ENCODE results near the gene HAUS5.
A peak's percentile ranks its signal among the peaks of the same experiment; 100 is the strongest.

The HAUS5 gene

GRCh38 chr19:35641515-35642151, 29.1 kb downstream of the HAUS5 start, which contains the start of gene ETV2:
TSS of gene ETV2 (plus strand) at chr19:35641745. CDS start at chr19:35642461, 716 bp downstream.
- Histone ChIP-seq H3K4me3 (ENCODE audit: low read depth in 1 of 2, low read length in 2 of 2) (no peak within 1 kb of the TSS), H3K9ac (ENCODE audit: low read depth in 1 of 2, low read length in 2 of 2) (no peak within 1 kb of the TSS), H3K27me3 (ENCODE audit: control insufficient read depth in 1 of 2, insufficient read depth in 2 of 2, low read length in 2 of 2) (no peaks in the 10 kb centered on the region)

GRCh38 chr19:35642312-35642711, 29.8 kb downstream of the HAUS5 start:
- Histone ChIP-seq H3K36me3 (ENCODE audit: control insufficient read depth in 1 of 2, insufficient read depth in 2 of 2, low read length in 2 of 2) (peaks cover 9 to 10% of the 10 kb centered on the region in 2 donors), H3K4me3 (ENCODE audit: low read depth in 1 of 2, low read length in 2 of 2) (no peak overlapping the region), H3K9me3 (ENCODE audit: control insufficient read depth in 1 of 2, low read length in 2 of 2) (no peaks in the 10 kb centered on the region), H3K27ac (ENCODE audit: low read depth, low read length) (no peak overlapping the region), H3K27me3 (ENCODE audit: control insufficient read depth in 1 of 2, insufficient read depth in 2 of 2, low read length in 2 of 2) (no peaks in the 10 kb centered on the region), H3K9ac (ENCODE audit: low read depth in 1 of 2, low read length in 2 of 2) (no peak overlapping the region), H3K4me1 (ENCODE audit: control insufficient read depth in 1 of 2, insufficient read depth in 2 of 2, low read length in 2 of 2) (peaks cover 11 to 20% of the 10 kb centered on the region in 2 donors)

More at GRCh38 chr19:35641515-35642151, 29.1 kb downstream of the HAUS5 start, which contains the start of gene ETV2:
- H3K9me3 ChIP-seq (ENCODE audit: control insufficient read depth in 1 of 2, low read length in 2 of 2), result no peaks in the 10 kb centered on the region
- H3K27ac ChIP-seq (ENCODE audit: low read depth, low read length), result no peak within 1 kb of the TSS
- H3K4me1 ChIP-seq (ENCODE audit: control insufficient read depth in 1 of 2, insufficient read depth in 2 of 2, low read length in 2 of 2), result peaks cover 11 to 20% of the 10 kb centered on the region in 2 donors
- peaks cover 15 to 16% of the 10 kb centered on the region in 2 donors for H3K36me3 ChIP-seq (ENCODE audit: control insufficient read depth in 1 of 2, insufficient read depth in 2 of 2, low read length in 2 of 2)

- peak overlapping the region; percentile 81 to 82 for H3K9ac ChIP-seq (ENCODE audit: low read depth in 1 of 2, low read length in 2 of 2)
- no peak overlapping the region for H3K27ac ChIP-seq (ENCODE audit: low read depth, low read length)
- H3K4me3 ChIP-seq (ENCODE audit: low read depth in 1 of 2, low read length in 2 of 2), result peak overlapping the region; percentile 84 to 90
- H3K36me3 ChIP-seq (ENCODE audit: control insufficient read depth in 1 of 2, insufficient read depth in 2 of 2, low read length in 2 of 2), result peaks cover 4 to 5% of the 10 kb centered on the region in 2 donors
- peaks cover 11 to 23% of the 10 kb centered on the region in 2 donors for H3K4me1 ChIP-seq (ENCODE audit: control insufficient read depth in 1 of 2, insufficient read depth in 2 of 2, low read length in 2 of 2)
- H3K27me3 ChIP-seq (ENCODE audit: control insufficient read depth in 1 of 2, insufficient read depth in 2 of 2, low read length in 2 of 2), result no peaks in the 10 kb centered on the region
- no peaks in the 10 kb centered on the region for H3K9me3 ChIP-seq (ENCODE audit: control insufficient read depth in 1 of 2, low read length in 2 of 2)
Observed at GRCh38 chr19:35642798-35643254, 30.3 kb downstream of the HAUS5 start.

DNA sequence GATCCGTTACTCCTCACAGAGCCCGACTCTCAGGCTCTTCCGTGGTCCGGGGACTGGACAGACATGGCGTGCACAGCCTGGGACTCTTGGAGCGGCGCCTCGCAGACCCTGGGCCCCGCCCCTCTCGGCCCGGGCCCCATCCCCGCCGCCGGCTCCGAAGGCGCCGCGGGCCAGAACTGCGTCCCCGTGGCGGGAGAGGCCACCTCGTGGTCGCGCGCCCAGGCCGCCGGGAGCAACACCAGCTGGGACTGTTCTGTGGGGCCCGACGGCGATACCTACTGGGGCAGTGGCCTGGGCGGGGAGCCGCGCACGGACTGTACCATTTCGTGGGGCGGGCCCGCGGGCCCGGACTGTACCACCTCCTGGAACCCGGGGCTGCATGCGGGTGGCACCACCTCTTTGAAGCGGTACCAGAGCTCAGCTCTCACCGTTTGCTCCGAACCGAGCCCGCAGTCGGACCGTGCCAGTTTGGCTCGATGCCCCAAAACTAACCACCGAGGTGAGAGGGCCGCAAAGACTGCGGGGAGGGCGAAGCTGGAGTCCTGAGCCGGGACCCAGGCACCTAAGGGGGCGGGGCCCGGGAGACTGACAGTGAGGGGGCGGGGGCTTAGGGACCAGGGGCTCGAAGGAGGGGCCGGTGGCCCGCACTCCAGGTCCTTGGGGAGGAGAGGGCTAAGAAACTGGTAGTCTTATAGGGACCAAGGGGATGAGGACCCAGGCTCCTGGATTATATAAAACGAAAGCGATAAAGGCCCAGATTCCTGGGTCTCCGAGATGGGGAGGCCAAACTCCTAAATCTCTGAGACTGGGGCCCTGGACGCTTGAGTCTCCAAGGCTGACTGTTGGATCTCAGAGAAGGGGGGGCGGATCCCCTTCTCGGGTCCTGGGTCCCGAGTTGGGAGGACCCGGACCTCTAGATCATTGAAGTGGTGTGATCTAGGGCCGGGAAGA, 31.0 kb downstream of the HAUS5 start:
- no peaks in the 10 kb centered on the region for H3K9me3 ChIP-seq (ENCODE audit: control insufficient read depth in 1 of 2, low read length in 2 of 2)
- peak overlapping the region; percentile 94 for H3K27ac ChIP-seq (ENCODE audit: low read depth, low read length)
- H3K36me3 ChIP-seq (ENCODE audit: control insufficient read depth in 1 of 2, insufficient read depth in 2 of 2, low read length in 2 of 2), result no peaks in the 10 kb centered on the region
- H3K4me3 ChIP-seq (ENCODE audit: low read depth in 1 of 2, low read length in 2 of 2), result peak overlapping the region; percentile 84 to 90
- peaks cover 11 to 23% of the 10 kb centered on the region in 2 donors for H3K4me1 ChIP-seq (ENCODE audit: control insufficient read depth in 1 of 2, insufficient read depth in 2 of 2, low read length in 2 of 2)
- H3K9ac ChIP-seq (ENCODE audit: low read depth in 1 of 2, low read length in 2 of 2), result peak overlapping the region; percentile 81 to 82
- H3K27me3 ChIP-seq (ENCODE audit: control insufficient read depth in 1 of 2, insufficient read depth in 2 of 2, low read length in 2 of 2), result no peaks in the 10 kb centered on the region

- H3K27ac ChIP-seq (ENCODE audit: low read depth, low read length), result peak overlapping the region; percentile 94
- H3K36me3 ChIP-seq (ENCODE audit: control insufficient read depth in 1 of 2, insufficient read depth in 2 of 2, low read length in 2 of 2), result no peaks in the 10 kb centered on the region
- H3K4me1 ChIP-seq (ENCODE audit: control insufficient read depth in 1 of 2, insufficient read depth in 2 of 2, low read length in 2 of 2), result peaks cover 16 to 31% of the 10 kb centered on the region in 2 donors
- peak overlapping the region; percentile 84 to 90 for H3K4me3 ChIP-seq (ENCODE audit: low read depth in 1 of 2, low read length in 2 of 2)
- H3K9me3 ChIP-seq (ENCODE audit: control insufficient read depth in 1 of 2, low read length in 2 of 2), result no peaks in the 10 kb centered on the region
- peak overlapping the region; percentile 81 to 90 for H3K9ac ChIP-seq (ENCODE audit: low read depth in 1 of 2, low read length in 2 of 2)
- no peaks in the 10 kb centered on the region for H3K27me3 ChIP-seq (ENCODE audit: control insufficient read depth in 1 of 2, insufficient read depth in 2 of 2, low read length in 2 of 2)
Observed at GRCh38 chr19:35644206-35644986, 31.9 kb downstream of the HAUS5 start.

GRCh38 chr19:35644987-35645679, 32.6 kb downstream of the HAUS5 start:
- Histone ChIP-seq H3K9ac (ENCODE audit: low read depth in 1 of 2, low read length in 2 of 2) (peak overlapping the region; percentile 78 to 90), H3K9me3 (ENCODE audit: control insufficient read depth in 1 of 2, low read length in 2 of 2) (no peaks in the 10 kb centered on the region), H3K27ac (ENCODE audit: low read depth, low read length) (peak overlapping the region; percentile 88), H3K36me3 (ENCODE audit: control insufficient read depth in 1 of 2, insufficient read depth in 2 of 2, low read length in 2 of 2) (no peaks in the 10 kb centered on the region), H3K4me3 (ENCODE audit: low read depth in 1 of 2, low read length in 2 of 2) (peak overlapping the region; percentile 84 to 90), H3K27me3 (ENCODE audit: control insufficient read depth in 1 of 2, insufficient read depth in 2 of 2, low read length in 2 of 2) (no peaks in the 10 kb centered on the region), H3K4me1 (ENCODE audit: control insufficient read depth in 1 of 2, insufficient read depth in 2 of 2, low read length in 2 of 2) (peaks cover 16 to 38% of the 10 kb centered on the region in 2 donors)

DNA sequence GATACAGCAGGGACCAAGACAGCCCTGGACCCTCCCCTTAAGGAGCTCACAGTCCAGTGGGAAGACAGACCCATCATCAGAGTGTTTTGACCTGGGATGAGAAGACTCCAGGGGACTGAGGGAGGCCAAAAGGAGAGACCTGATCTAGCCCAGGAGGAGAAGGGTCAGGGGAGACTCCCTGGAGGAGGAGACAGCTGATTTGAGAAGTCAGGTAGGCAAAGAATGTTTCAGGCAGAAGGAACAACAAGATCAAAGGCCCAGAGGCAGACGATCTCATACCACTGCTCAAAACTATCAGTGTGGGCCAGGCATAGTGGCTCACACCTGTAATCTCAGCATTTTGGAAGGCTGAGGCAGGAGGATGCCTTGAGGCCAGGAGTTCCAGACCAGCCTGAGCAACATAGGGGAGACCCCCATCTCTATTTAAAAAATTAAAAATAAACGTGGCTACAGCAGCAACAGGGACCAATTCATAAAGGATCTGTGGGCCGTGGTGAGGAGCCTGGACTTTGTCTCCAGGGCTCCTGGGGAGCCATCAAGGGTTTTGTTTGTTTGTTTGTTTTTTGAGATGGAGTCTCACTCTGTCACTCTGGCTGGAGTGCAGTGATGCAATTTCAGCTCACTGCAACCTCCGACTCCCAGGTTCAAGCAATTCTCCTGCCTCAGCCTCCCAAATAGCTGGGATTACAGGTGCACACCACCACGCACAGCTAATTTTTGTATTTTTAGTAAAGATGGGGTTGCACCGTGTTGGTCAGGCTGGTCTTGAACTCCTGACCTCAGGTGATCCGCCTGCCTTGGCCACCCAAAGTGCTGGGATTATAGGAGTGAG, 33.4 kb downstream of the HAUS5 start:
- H3K9me3 ChIP-seq (ENCODE audit: control insufficient read depth in 1 of 2, low read length in 2 of 2), result no peaks in the 10 kb centered on the region
- no peak overlapping the region for H3K27ac ChIP-seq (ENCODE audit: low read depth, low read length)
- H3K4me3 ChIP-seq (ENCODE audit: low read depth in 1 of 2, low read length in 2 of 2), result no peak overlapping the region
- H3K4me1 ChIP-seq (ENCODE audit: control insufficient read depth in 1 of 2, insufficient read depth in 2 of 2, low read length in 2 of 2), result peaks cover 16 to 41% of the 10 kb centered on the region in 2 donors
- H3K9ac ChIP-seq (ENCODE audit: low read depth in 1 of 2, low read length in 2 of 2), result no peak overlapping the region
- peaks cover 4% of the 10 kb centered on the region in 2 donors for H3K36me3 ChIP-seq (ENCODE audit: control insufficient read depth in 1 of 2, insufficient read depth in 2 of 2, low read length in 2 of 2)
- no peaks in the 10 kb centered on the region for H3K27me3 ChIP-seq (ENCODE audit: control insufficient read depth in 1 of 2, insufficient read depth in 2 of 2, low read length in 2 of 2)

DNA sequence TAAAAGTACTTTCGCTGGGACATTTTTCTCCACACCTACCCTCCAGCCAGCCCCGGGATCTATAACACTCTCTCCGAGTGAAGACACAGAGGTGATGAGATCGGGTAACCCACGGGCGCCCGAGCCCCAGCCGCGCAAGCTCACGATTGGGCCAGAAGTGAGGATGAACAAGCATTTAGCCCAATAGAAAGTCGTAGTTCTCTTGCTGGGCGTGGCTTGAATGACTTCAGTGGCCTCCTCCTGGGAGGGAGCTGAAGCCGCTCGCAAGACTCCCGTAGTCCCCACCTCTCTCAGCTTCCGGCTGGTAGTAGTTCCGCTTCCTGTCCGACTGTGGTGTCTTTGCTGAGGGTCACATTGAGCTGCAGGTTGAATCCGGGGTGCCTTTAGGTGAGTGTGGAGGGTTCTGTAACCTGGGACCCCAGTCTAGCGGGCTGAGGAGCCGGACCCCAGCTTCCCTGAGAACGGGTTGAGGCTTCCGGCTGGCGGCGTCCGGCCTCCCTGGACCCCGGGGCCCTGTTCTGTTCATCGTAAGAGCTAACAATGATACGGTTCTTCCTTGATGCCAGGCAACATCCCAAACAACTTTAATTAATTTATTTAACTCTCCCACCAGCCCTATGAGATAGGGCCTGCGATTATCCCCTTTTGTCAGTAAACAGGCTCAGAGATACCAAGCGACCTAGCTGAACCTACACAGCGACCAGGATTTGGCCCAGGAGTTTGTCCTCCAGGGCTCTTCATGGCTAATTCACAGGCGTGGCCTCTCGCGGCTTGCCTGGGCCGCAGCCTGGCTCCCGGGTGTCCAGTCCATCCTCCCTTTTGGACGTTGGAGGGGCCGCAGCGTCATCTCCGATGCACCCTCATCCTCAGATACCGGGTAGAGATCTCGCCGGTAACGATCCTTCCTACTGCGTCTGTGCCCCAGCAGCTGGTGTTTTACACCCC, 35.8 kb downstream of the HAUS5 start, which contains the start of gene COX6B1:
TSS of gene COX6B1 (plus strand) at position 307 of the 945 bp plus-strand sequence. CDS start 2,921 bp downstream, outside the sequence.
- H3K4me1 ChIP-seq (ENCODE audit: control insufficient read depth in 1 of 2, insufficient read depth in 2 of 2, low read length in 2 of 2), result peaks cover 13 to 29% of the 10 kb centered on the region in 2 donors
- H3K36me3 ChIP-seq (ENCODE audit: control insufficient read depth in 1 of 2, insufficient read depth in 2 of 2, low read length in 2 of 2), result peaks cover 7 to 19% of the 10 kb centered on the region in 2 donors
- no peaks in the 10 kb centered on the region for H3K9me3 ChIP-seq (ENCODE audit: control insufficient read depth in 1 of 2, low read length in 2 of 2)
- peak within 1 kb of the TSS; percentile 97 to 98 for H3K9ac ChIP-seq (ENCODE audit: low read depth in 1 of 2, low read length in 2 of 2)
- peak within 1 kb of the TSS; percentile 97 to 100 for H3K4me3 ChIP-seq (ENCODE audit: low read depth in 1 of 2, low read length in 2 of 2)
- H3K27ac ChIP-seq (ENCODE audit: low read depth, low read length), result peak within 1 kb of the TSS; percentile 81
- H3K27me3 ChIP-seq (ENCODE audit: control insufficient read depth in 1 of 2, insufficient read depth in 2 of 2, low read length in 2 of 2), result no peaks in the 10 kb centered on the region

Measured in duodenal mucosa (tissue), 2 donors.